ENCODE data around the gene HBB.

The HBB gene

GRCh38 chr11:5246772-5247471 is 20.1 kb upstream of the HBB start:
- no peak for DNase-seq

- DNase-seq = no peak
These were observed 18.3 kb upstream of the HBB start for GRCh38 chr11:5245155-5245554.

- DNase-seq = no peak
These were observed 16.9 kb upstream of the HBB start for GRCh38 chr11:5243816-5244180.

- DNase-seq = peak; percentile 2
These were observed 16.3 kb upstream of the HBB start for GRCh38 chr11:5242933-5243815.

GRCh38 chr11:5242208-5242607 is 15.3 kb upstream of the HBB start:
- DNase-seq = no peak

- no peak for DNase-seq
These were observed 14.6 kb upstream of the HBB start for GRCh38 chr11:5241458-5241857.

- DNase-seq = no peak
These were observed 13.6 kb upstream of the HBB start for GRCh38 chr11:5240458-5240857.

GRCh38 chr11:5240056-5240455 is 13.2 kb upstream of the HBB start:
- DNase-seq = no peak

GRCh38 chr11:5239046-5239445 is 12.2 kb upstream of the HBB start:
- no peak for DNase-seq

- DNase-seq = no peak
These were observed 11.6 kb upstream of the HBB start for GRCh38 chr11:5238486-5238885.

GRCh38 chr11:5237420-5237819 is 10.5 kb upstream of the HBB start:
- DNase-seq = no peak

- DNase-seq = no peak
These were observed 8.7 kb upstream of the HBB start for GRCh38 chr11:5235364-5236095.

GRCh38 chr11:5234381-5234834 is 7.5 kb upstream of the HBB start, which contains the start of gene HBD:
HBD (minus strand) TSS chr11:5234483; CDS start chr11:5234433, 50 bp downstream.
- DNase-seq = no peak

- DNase-seq = no peak
These were observed 6.4 kb upstream of the HBB start for GRCh38 chr11:5233307-5233706.

GRCh38 chr11:5232821-5233220 is 6.0 kb upstream of the HBB start:
- DNase-seq = no peak

- DNase-seq = no peak
These were observed 5.3 kb upstream of the HBB start for GRCh38 chr11:5232176-5232575.

- no peak for DNase-seq
These were observed 4.2 kb upstream of the HBB start for GRCh38 chr11:5231111-5231510.

GRCh38 chr11:5230266-5230665 is 3.4 kb upstream of the HBB start:
- no peak for DNase-seq

GRCh38 chr11:5229796-5230195 is 2.9 kb upstream of the HBB start:
- DNase-seq = no peak

- no peak for DNase-seq
These were observed 2.5 kb upstream of the HBB start for GRCh38 chr11:5229356-5229755.

GRCh38 chr11:5228124-5228523 is 1.3 kb upstream of the HBB start:
- DNase-seq = no peak

- DNase-seq = no peak
These were observed 810 bp upstream of the HBB start for GRCh38 chr11:5227681-5228080.

GRCh38 chr11:5225480-5225871 is 1.4 kb downstream of the HBB start:
- DNase-seq = no peak
